Hepatocyte (in vitro differentiated cells): Measurements from ENCODE around the gene MACIR. TPM values are rescaled to one million over a fixed set of nuclear protein-coding genes. Genes with fewer than 3 reads are reported as not detected.

Experiments
- DNase-seq: peaks from one replicate; pipeline ENCODE4 v3.0.0-alpha.2; 2016; ENCODE audit warnings: low spot score
- H2AFZ ChIP-seq: fragments of 200-600 bp; sonication (generic); 2 replicates; pipeline ENCODE4 v1.6.0; 2016; ENCODE audit warnings: antibody characterized with exemption, mild to moderate bottlenecking
- H3K27ac ChIP-seq: fragments of 200-600 bp; sonication (generic); 2 replicates; pipeline ENCODE4 v1.5.1; 2016; ENCODE audit warnings: mild to moderate bottlenecking
- H3K27me3 ChIP-seq: fragments of 200-600 bp; sonication (generic); 2 replicates; pipeline ENCODE4 v1.6.1; 2016
- H3K36me3 ChIP-seq: fragments of 200-600 bp; sonication (generic); replicated peaks from 2 replicates; pipeline ENCODE4 v1.5.1; 2016; ENCODE audit warnings: low read depth; ENCODE audit not compliant: insufficient read depth
- H3K4me1 ChIP-seq: fragments of 200-600 bp; sonication (generic); 2 replicates; pipeline ENCODE4 v1.5.1; 2016; ENCODE audit warnings: mild to moderate bottlenecking, moderate library complexity; ENCODE audit not compliant: insufficient read depth
- H3K4me2 ChIP-seq: fragments of 200-600 bp; sonication (generic); 2 replicates; pipeline ENCODE4 v1.6.0; 2016
- H3K4me3 ChIP-seq: fragments of 200-600 bp; sonication (generic); 2 replicates; pipeline ENCODE4 v1.5.1; 2016; ENCODE audit warnings: mild to moderate bottlenecking
- H3K79me2 ChIP-seq: fragments of 200-600 bp; sonication (generic); 2 replicates; pipeline ENCODE4 v1.6.0; 2017; ENCODE audit warnings: mild to moderate bottlenecking
- H3K9me2 ChIP-seq: fragments of 200-600 bp; sonication (generic); replicated peaks from 2 replicates; pipeline ENCODE4 v1.6.0; 2017; ENCODE audit warnings: mild to moderate bottlenecking; ENCODE audit not compliant: insufficient read depth
- H3K9me3 ChIP-seq: fragments of 200-600 bp; sonication (generic); 2 replicates; pipeline ENCODE4 v1.5.1; 2016; ENCODE audit warnings: low read depth, mild to moderate bottlenecking
- H4K20me1 ChIP-seq: fragments of 200-600 bp; sonication (generic); 2 replicates; pipeline ENCODE4 v1.6.0; 2016; ENCODE audit warnings: mild to moderate bottlenecking; ENCODE audit not compliant: insufficient read depth, poor library complexity, severe bottlenecking
- CTCF ChIP-seq: fragments of 200-600 bp; sonication (generic); IDR thresholded peaks from 2 replicates; pipeline ENCODE4 v1.5.1; 2016; ENCODE audit warnings: antibody characterized with exemption, mild to moderate bottlenecking; ENCODE audit not compliant: poor library complexity
- EZH2 ChIP-seq: fragments of 200-600 bp; sonication (generic); IDR thresholded peaks from 2 replicates; pipeline ENCODE4 v1.6.1; 2016; ENCODE audit warnings: antibody characterized with exemption, mild to moderate bottlenecking, borderline replicate concordance
- EZH2phosphoT487 ChIP-seq: fragments of 200-600 bp; sonication (generic); IDR thresholded peaks from one replicate; pipeline ENCODE4 v1.6.1; 2018; ENCODE audit warnings: antibody characterized with exemption, mild to moderate bottlenecking, low read depth, moderate library complexity; ENCODE audit not compliant: unreplicated experiment, severe bottlenecking
- WGBS: methylation state at CpG from one replicate; pipeline ENCODE4 v1.1.6; 2016; ENCODE audit warnings: low lambda C conversion rate; ENCODE audit errors: missing lambda C conversion rate; 5-methylcytosine and 5-hydroxymethylcytosine counted together
- polyA plus RNA-seq: library from polyadenylated mRNA; unstranded; fragments of >200 nt; fragmentation: Nextera tagmentation; extraction: Ambion mirVana; gene quantifications from 2 replicates; pipeline ENCODE4 v1.2.1, GENCODE V29; 2016
- total RNA-seq: library from RNA; depleted of rRNA; stranded (reverse); fragments of >200 nt; gene quantifications from 2 replicates; pipeline ENCODE4 v1.2.3, GENCODE V29; 2014

The MACIR gene
- total and polyA plus RNA-seq, 2 experiments from 2014 or later = 16.5 to 25.5 TPM

DNA sequence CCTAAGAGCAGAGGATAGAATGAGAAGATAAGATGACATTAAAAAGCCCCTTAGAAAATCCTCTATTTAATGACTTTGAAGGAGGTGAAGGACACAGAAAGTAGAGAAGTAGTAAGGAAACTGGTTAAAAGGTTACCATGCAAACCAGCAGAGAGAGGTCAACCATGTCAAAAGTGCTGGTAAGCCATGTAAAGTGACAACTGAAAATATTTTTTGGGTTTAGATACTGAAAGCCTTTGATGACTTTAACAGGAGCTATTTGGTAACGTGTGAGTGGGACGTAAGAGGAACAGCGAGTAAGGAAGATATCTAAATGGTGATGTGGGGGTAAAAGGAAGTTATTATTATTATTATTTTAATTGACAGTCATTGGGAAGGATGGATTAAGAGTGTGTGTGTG is 56.9 kb downstream of the MACIR start:
- Histone ChIP-seq H3K9me3 (no peaks in the 10 kb centered on the region), H3K27ac (no peak overlapping the region), H3K4me3 (no peak overlapping the region), H3K9me2 (no peaks in the 10 kb centered on the region), H2AFZ (no peak overlapping the region), H3K4me1 (no peaks in the 10 kb centered on the region), H3K27me3 (no peaks in the 10 kb centered on the region), H3K79me2 (no peaks in the 10 kb centered on the region), H3K36me3 (no peaks in the 10 kb centered on the region), H4K20me1 (no peaks in the 10 kb centered on the region), H3K4me2 (no peak overlapping the region)
- no peak for DNase-seq
- WGBS = 87% methylated on average over 3 of the region's 3 CpGs
- TF ChIP-seq CTCF (no peak), EZH2phosphoT487 (no peak), EZH2 (no peak)

DNA sequence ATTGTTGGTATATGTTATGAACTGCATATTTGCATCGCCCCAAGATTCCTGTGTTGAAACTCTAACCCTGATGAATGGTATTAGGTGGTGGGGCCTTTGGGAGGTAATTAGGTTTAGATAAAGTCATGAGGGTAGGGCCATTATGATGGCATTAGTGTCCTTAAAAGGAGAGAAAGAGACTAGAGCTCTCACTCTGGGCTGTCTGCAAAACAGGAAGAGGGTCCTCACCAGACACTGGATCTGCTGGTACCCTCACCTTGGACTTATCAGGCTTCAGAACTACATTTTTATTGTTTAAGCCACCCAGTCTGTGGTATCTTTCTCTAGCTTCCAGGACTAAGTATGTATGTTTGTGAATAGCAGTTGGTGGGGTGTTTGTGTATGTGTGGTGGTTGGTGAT is 68.9 kb downstream of the MACIR start:
- WGBS = 100% methylated on average over 1 of the region's 1 CpG
- no peaks in the 10 kb centered on the region for H3K27me3 ChIP-seq
- H3K4me2 ChIP-seq = no peak overlapping the region
- no peak overlapping the region for H3K4me3 ChIP-seq
- no peak overlapping the region for H3K27ac ChIP-seq
- no peaks in the 10 kb centered on the region for H3K79me2 ChIP-seq
- H3K9me3 ChIP-seq = no peaks in the 10 kb centered on the region
- no peak for DNase-seq
- H3K36me3 ChIP-seq = no peaks in the 10 kb centered on the region
- H4K20me1 ChIP-seq = no peaks in the 10 kb centered on the region
- no peaks in the 10 kb centered on the region for H3K4me1 ChIP-seq
- TF ChIP-seq EZH2phosphoT487 (no peak), EZH2 (no peak), CTCF (no peak)
- no peaks in the 10 kb centered on the region for H3K9me2 ChIP-seq
- no peak overlapping the region for H2AFZ ChIP-seq

- TF ChIP-seq CTCF (no peak), EZH2phosphoT487 (no peak), EZH2 (no peak)
- Histone ChIP-seq H3K27ac (no peak overlapping the region), H3K9me3 (no peaks in the 10 kb centered on the region), H4K20me1 (no peaks in the 10 kb centered on the region), H3K4me1 (no peaks in the 10 kb centered on the region), H3K79me2 (no peaks in the 10 kb centered on the region), H3K27me3 (no peaks in the 10 kb centered on the region), H3K4me2 (no peak overlapping the region), H3K36me3 (no peaks in the 10 kb centered on the region), H3K4me3 (no peak overlapping the region), H2AFZ (no peak overlapping the region), H3K9me2 (no peaks in the 10 kb centered on the region)
- DNase-seq = no peak
Measured at GRCh38 chr5:103327893-103328292, 69.3 kb downstream of the MACIR start.

Other genes starting within 250 kb of the MACIR start
- 4.7 and 7.4 TPM in 2 replicates for gene GIN1, start 138.6 kb upstream of the MACIR start, total RNA-seq
- 1.5 and 5.5 TPM in 2 replicates for gene GIN1, start 138.6 kb upstream of the MACIR start, polyA plus RNA-seq
- 75.0 and 78.0 TPM in 2 replicates for gene PPIP5K2, start 138.5 kb upstream of the MACIR start, total RNA-seq
- 31.3 and 31.4 TPM in 2 replicates for gene PPIP5K2, start 138.5 kb upstream of the MACIR start, polyA plus RNA-seq